ENCODE data around the gene VPS8. TPM values are rescaled to one million over a fixed set of nuclear protein-coding genes. Genes with fewer than 3 reads are reported as not detected.

The VPS8 gene
- total and polyA plus RNA-seq, 9 of the 15 experiments (the other 6 are each of a cell fraction or from before 2014, with no cell fraction given): 7.2 to 41.0 (median 28.3) TPM

GRCh38 chr3:185070491-185071286, 258.7 kb downstream of the VPS8 start (continued):
- no peak; a peak in 1 of 4 replicates for TF ChIP-seq SRF (CRISPR knock-in tag; IDR thresholded peaks at IDR 0.05)
- TF ChIP-seq RAD21 (CRISPR knock-in tag; conservative IDR thresholded peaks at IDR 0.05 in 1 of 2, IDR thresholded peaks at IDR 0.05 in 1 of 2): peak; percentile 13 to 56; a peak in 3 of 4 replicates
- 0 out of 2 replicates have a peak, but pooled peaks have one; percentile 22 for TF ChIP-seq CREM (IDR thresholded peaks at IDR 0.05; ENCODE audit: low read depth)
- 0 out of 4 replicates have a peak, but pooled peaks of 1 of the 2 experiments have one; percentile 17 for TF ChIP-seq RCOR1 (IDR thresholded peaks at IDR 0.05; ENCODE audit: borderline replicate concordance in 1 of 2, low read depth in 2 of 2, low read length in 2 of 2)
- no peak for TF ChIP-seq TBL1XR1 (IDR thresholded peaks at IDR 0.05; ENCODE audit: low read length in 2 of 2)
- no peak for TF ChIP-seq HDAC2 (IDR thresholded peaks at IDR 0.05)
- no peak for TF ChIP-seq ZBTB1 (CRISPR knock-in tag; IDR thresholded peaks at IDR 0.05; ENCODE audit: borderline replicate concordance, low read depth)
- no peak for TF ChIP-seq EP400 (IDR thresholded peaks at IDR 0.05)
- TF ChIP-seq RNF2 (IDR thresholded peaks at IDR 0.05): no peak
- peak; percentile 56 to 73 (median 63) for TF ChIP-seq CTCF (IDR thresholded peaks at IDR 0.05 in 2 of 3, conservative IDR thresholded peaks at IDR 0.05 in 1 of 3; ENCODE audit: insufficient read depth in 2 of 3, low read depth in 1 of 3, low read length in 3 of 3)
- TF ChIP-seq MECOM (CRISPR knock-in tag; IDR thresholded peaks at IDR 0.05): no peak
- TF ChIP-seq E2F3 (CRISPR knock-in tag; IDR thresholded peaks at IDR 0.05): no peak
- peak; percentile 20 for TF ChIP-seq CTCFL (IDR thresholded peaks at IDR 0.05; ENCODE audit: borderline replicate concordance, insufficient read depth, low read depth, low read length, poor library complexity, severe bottlenecking)
- TF ChIP-seq GTF2B (IDR thresholded peaks at IDR 0.05; ENCODE audit: extremely low read depth, insufficient read length): no peak
- peak; percentile 13; the same call in 1 of the 2 replicates for TF ChIP-seq MAX (CRISPR knock-in tag; IDR thresholded peaks at IDR 0.05)
- 0 out of 2 replicates have a peak, but pooled peaks have one; percentile 19 for TF ChIP-seq POLR2G (IDR thresholded peaks at IDR 0.05; ENCODE audit: low read depth, low read length)
- no peak for TF ChIP-seq CBX1 (IDR thresholded peaks at IDR 0.05; ENCODE audit: low read depth)
- TF ChIP-seq EZH2 (IDR thresholded peaks at IDR 0.05; ENCODE audit: borderline replicate concordance, low read depth, low read length): no peak
- TF ChIP-seq SNRNP70 (optimal IDR thresholded peaks at IDR 0.05; ENCODE audit: low read depth, low read length): no peak
- no peak for TF ChIP-seq HCFC1 (IDR thresholded peaks at IDR 0.05; ENCODE audit: low read depth, low read length)
- 0 out of 2 replicates have a peak, but pooled peaks have one; percentile 23 for TF ChIP-seq RBFOX2 (IDR thresholded peaks at IDR 0.05; ENCODE audit: low read depth, low read length)
- TF ChIP-seq ELF1 (tag; IDR thresholded peaks at IDR 0.05): peak; percentile 62
- TF ChIP-seq HDAC6 (IDR thresholded peaks at IDR 0.05; ENCODE audit: low read depth, low read length): no peak

Data from K562 (cell line).